GM23338 (cell line): ENCODE data around the gene PPP1R2. TPM values are rescaled to one million over a fixed set of nuclear protein-coding genes. Genes with fewer than 3 reads are reported as not detected.

Source experiments
- ATAC-seq: fragments of 200-7000 bp; cut with Tn5 transposase; 3 replicates; pipeline ENCODE4 v1.9.1; 2020
- DNase-seq: peaks from one replicate; pipeline ENCODE4 v3.0.0-alpha.2; 2015; ENCODE audit warnings: low spot score
- H2AFZ ChIP-seq: fragments of 200-600 bp; sonication (generic); 2 replicates; pipeline ENCODE4 v1.8.0; 2016; ENCODE audit warnings: antibody characterized with exemption, mild to moderate bottlenecking, moderate library complexity
- H3F3A ChIP-seq: fragments of 200-600 bp; sonication (generic); replicated peaks from 2 replicates; pipeline ENCODE4 v1.8.0; 2017; ENCODE audit warnings: antibody characterized with exemption, mixed run types, low read depth
- H3K27ac ChIP-seq: fragments of 200-600 bp; sonication (generic); 2 replicates; pipeline ENCODE4 v1.6.1; 2016; ENCODE audit warnings: low read depth
- H3K27me3 ChIP-seq: fragments of 200-600 bp; sonication (generic); 2 replicates; pipeline ENCODE4 v1.8.0; 2016; ENCODE audit warnings: mild to moderate bottlenecking, mixed run types, moderate library complexity; ENCODE audit not compliant: insufficient read depth
- H3K36me3 ChIP-seq: fragments of 200-600 bp; sonication (generic); 2 replicates; pipeline ENCODE4 v1.8.0; 2016; ENCODE audit warnings: mild to moderate bottlenecking; ENCODE audit not compliant: insufficient read depth
- H3K4me1 ChIP-seq: fragments of 200-600 bp; sonication (generic); 2 replicates; pipeline ENCODE4 v1.8.0; 2016; ENCODE audit warnings: mild to moderate bottlenecking, moderate library complexity; ENCODE audit not compliant: insufficient read depth
- H3K4me2 ChIP-seq: fragments of 200-600 bp; sonication (generic); 2 replicates; pipeline ENCODE4 v1.7.1; 2017; ENCODE audit warnings: mixed run types
- H3K4me3 ChIP-seq: fragments of 200-600 bp; sonication (generic); 2 replicates; pipeline ENCODE4 v1.6.1; 2016; ENCODE audit warnings: mixed run types
- H3K79me2 ChIP-seq: fragments of 200-600 bp; sonication (generic); replicated peaks from 2 replicates; pipeline ENCODE4 v1.8.0; 2017; ENCODE audit warnings: mild to moderate bottlenecking; ENCODE audit not compliant: insufficient read depth
- H3K9me2 ChIP-seq: fragments of 200-600 bp; sonication (generic); 2 replicates; pipeline ENCODE4 v1.8.0; 2017; ENCODE audit not compliant: insufficient read depth
- H4K20me1 ChIP-seq: fragments of 200-600 bp; sonication (generic); replicated peaks from 2 replicates; pipeline ENCODE4 v1.8.0; 2017; ENCODE audit warnings: mild to moderate bottlenecking; ENCODE audit not compliant: insufficient read depth
- H3K27ac Mint-ChIP-seq: 2 replicates; pipeline ENCODE4 v1.8.0; 2020; ENCODE audit warnings: inconsistent platforms, mild to moderate bottlenecking, moderate library complexity, mixed read lengths
- H3K27me3 Mint-ChIP-seq: 3 replicates; pipeline ENCODE4 v1.8.0; 2022; ENCODE audit warnings: low read depth, mild to moderate bottlenecking, moderate library complexity, mixed read lengths, inconsistent platforms; ENCODE audit not compliant: insufficient read depth, poor library complexity
- H3K36me3 Mint-ChIP-seq: 3 replicates; pipeline ENCODE4 v1.8.0; 2021; ENCODE audit warnings: low read depth, mild to moderate bottlenecking, inconsistent platforms, moderate library complexity, mixed read lengths
- H3K4me1 Mint-ChIP-seq: 3 replicates; pipeline ENCODE4 v1.8.0; 2020; ENCODE audit warnings: mild to moderate bottlenecking, inconsistent platforms, mixed read lengths
- H3K4me3 Mint-ChIP-seq: 3 replicates; pipeline ENCODE4 v1.8.0; 2021; ENCODE audit warnings: moderate library complexity, mild to moderate bottlenecking, inconsistent platforms, mixed read lengths
- H3K9me3 Mint-ChIP-seq: 3 replicates; pipeline ENCODE4 v1.8.0; 2020; ENCODE audit warnings: moderate library complexity, mild to moderate bottlenecking, inconsistent platforms, mixed read lengths
- CREB1 ChIP-seq: fragments of 250-450 bp; sonication (Bioruptor Pico); IDR thresholded peaks from 2 replicates; pipeline ENCODE4 v1.5.0; 2020; ENCODE audit warnings: low read depth, mild to moderate bottlenecking, moderate library complexity
- EZH2 ChIP-seq: fragments of 200-600 bp; sonication (generic); IDR thresholded peaks from one replicate; pipeline ENCODE4 v1.8.0; 2017; ENCODE audit warnings: antibody characterized with exemption, mild to moderate bottlenecking, low read depth; ENCODE audit not compliant: unreplicated experiment
- JUNB ChIP-seq: IDR thresholded peaks from one replicate; pipeline ENCODE4 v1.6.1; 2016; ENCODE audit warnings: antibody characterized with exemption; ENCODE audit not compliant: unreplicated experiment
- STAT1 ChIP-seq: IDR thresholded peaks from one replicate; pipeline ENCODE4 v1.6.1; 2016; ENCODE audit warnings: antibody characterized with exemption; ENCODE audit not compliant: unreplicated experiment
- ZNF114 ChIP-seq: fragments of 250-450 bp; sonication (Bioruptor Pico); IDR thresholded peaks from 2 replicates; pipeline ENCODE4 v1.5.0; 2020; ENCODE audit warnings: mild to moderate bottlenecking, moderate library complexity
- ZNF331 ChIP-seq: fragments of 250-450 bp; sonication (Bioruptor Pico); IDR thresholded peaks from 2 replicates; pipeline ENCODE4 v1.5.0; 2020; ENCODE audit warnings: low read depth, mild to moderate bottlenecking, moderate library complexity
- polyA plus RNA-seq: library from polyadenylated mRNA; unstranded; fragments of >200 nt; fragmentation: Nextera tagmentation; extraction: Ambion mirVana; gene quantifications from 2 replicates; pipeline ENCODE4 v1.2.1, GENCODE V29; 2016
- total RNA-seq: library from RNA; depleted of rRNA; stranded (reverse); fragments of >200 nt; shearing (Covaris generic); gene quantifications from 2 replicates; pipeline ENCODE4 v1.2.3, GENCODE V29; 2014
- TF ChIP-seq, protein P1 (sequence below): fragments of 250-450 bp; sonication (Bioruptor Pico); IDR thresholded peaks from 2 replicates; pipeline ENCODE4 v1.5.0; 2020; ENCODE audit warnings: mild to moderate bottlenecking, moderate library complexity
- TF ChIP-seq, protein P2 (sequence below), 2 experiments: fragments of 200-600 bp in 1 of 2; sonication (generic) in 1 of 2; conservative IDR thresholded peaks; 2 replicates each; pipeline versions ENCODE4 v1.5.1 to v1.6.1; 2016 to 2017; ENCODE audit warnings: antibody characterized with exemption in 2 of 2, low read depth in 2 of 2, mild to moderate bottlenecking in 2 of 2, moderate library complexity in 1 of 2
- TF ChIP-seq, protein P3 (sequence below): IDR thresholded peaks from one replicate; pipeline ENCODE4 v1.6.1; 2018; ENCODE audit warnings: antibody characterized with exemption; ENCODE audit not compliant: unreplicated experiment

Gene PPP1R2
- total and polyA plus RNA-seq, 2 experiments from 2014 or later: 45.9 to 46.8 TPM

GRCh38 chr3:195583831-195584542, 40.9 kb upstream of the PPP1R2 start, which contains the start of gene APOD:
Gene APOD, minus strand, starts transcription at chr3:195583940. Its CDS starts 4,479 bp downstream, at chr3:195579461.
- no peak within 1 kb of the TSS for H3K4me3 Mint-ChIP-seq
- H3K27ac ChIP-seq: no peak within 1 kb of the TSS
- 0 out of 2 replicates have a peak within 1 kb of the TSS, but pooled peaks have one; percentile 6 for H3K27ac Mint-ChIP-seq

More at GRCh38 chr3:195583831-195584542, 40.9 kb upstream of the PPP1R2 start, which contains the start of gene APOD:
- no peaks in the 10 kb centered on the region for H3K4me1 ChIP-seq
- DNase-seq (no peak), ATAC-seq (no peak)
- no peak within 1 kb of the TSS for H3K4me2 ChIP-seq
- no peaks in the 10 kb centered on the region for H3F3A ChIP-seq
- Mint-ChIP-seq H3K27me3 (peaks cover 8% of the 10 kb centered on the region), H3K4me1 (peaks cover 3% of the 10 kb centered on the region; the same call in 2 of the 3 replicates), H3K9me3 (no peaks in the 10 kb centered on the region), H3K36me3 (no peaks in the 10 kb centered on the region)
- TF ChIP-seq STAT1 (no peak), CREB1 (CRISPR knock-in tag) (no peak), ZNF114 (CRISPR knock-in tag) (no peak), JUNB (no peak), EZH2 (no peak), ZNF331 (CRISPR knock-in tag) (no peak)
- TF ChIP-seq, protein P1, sequence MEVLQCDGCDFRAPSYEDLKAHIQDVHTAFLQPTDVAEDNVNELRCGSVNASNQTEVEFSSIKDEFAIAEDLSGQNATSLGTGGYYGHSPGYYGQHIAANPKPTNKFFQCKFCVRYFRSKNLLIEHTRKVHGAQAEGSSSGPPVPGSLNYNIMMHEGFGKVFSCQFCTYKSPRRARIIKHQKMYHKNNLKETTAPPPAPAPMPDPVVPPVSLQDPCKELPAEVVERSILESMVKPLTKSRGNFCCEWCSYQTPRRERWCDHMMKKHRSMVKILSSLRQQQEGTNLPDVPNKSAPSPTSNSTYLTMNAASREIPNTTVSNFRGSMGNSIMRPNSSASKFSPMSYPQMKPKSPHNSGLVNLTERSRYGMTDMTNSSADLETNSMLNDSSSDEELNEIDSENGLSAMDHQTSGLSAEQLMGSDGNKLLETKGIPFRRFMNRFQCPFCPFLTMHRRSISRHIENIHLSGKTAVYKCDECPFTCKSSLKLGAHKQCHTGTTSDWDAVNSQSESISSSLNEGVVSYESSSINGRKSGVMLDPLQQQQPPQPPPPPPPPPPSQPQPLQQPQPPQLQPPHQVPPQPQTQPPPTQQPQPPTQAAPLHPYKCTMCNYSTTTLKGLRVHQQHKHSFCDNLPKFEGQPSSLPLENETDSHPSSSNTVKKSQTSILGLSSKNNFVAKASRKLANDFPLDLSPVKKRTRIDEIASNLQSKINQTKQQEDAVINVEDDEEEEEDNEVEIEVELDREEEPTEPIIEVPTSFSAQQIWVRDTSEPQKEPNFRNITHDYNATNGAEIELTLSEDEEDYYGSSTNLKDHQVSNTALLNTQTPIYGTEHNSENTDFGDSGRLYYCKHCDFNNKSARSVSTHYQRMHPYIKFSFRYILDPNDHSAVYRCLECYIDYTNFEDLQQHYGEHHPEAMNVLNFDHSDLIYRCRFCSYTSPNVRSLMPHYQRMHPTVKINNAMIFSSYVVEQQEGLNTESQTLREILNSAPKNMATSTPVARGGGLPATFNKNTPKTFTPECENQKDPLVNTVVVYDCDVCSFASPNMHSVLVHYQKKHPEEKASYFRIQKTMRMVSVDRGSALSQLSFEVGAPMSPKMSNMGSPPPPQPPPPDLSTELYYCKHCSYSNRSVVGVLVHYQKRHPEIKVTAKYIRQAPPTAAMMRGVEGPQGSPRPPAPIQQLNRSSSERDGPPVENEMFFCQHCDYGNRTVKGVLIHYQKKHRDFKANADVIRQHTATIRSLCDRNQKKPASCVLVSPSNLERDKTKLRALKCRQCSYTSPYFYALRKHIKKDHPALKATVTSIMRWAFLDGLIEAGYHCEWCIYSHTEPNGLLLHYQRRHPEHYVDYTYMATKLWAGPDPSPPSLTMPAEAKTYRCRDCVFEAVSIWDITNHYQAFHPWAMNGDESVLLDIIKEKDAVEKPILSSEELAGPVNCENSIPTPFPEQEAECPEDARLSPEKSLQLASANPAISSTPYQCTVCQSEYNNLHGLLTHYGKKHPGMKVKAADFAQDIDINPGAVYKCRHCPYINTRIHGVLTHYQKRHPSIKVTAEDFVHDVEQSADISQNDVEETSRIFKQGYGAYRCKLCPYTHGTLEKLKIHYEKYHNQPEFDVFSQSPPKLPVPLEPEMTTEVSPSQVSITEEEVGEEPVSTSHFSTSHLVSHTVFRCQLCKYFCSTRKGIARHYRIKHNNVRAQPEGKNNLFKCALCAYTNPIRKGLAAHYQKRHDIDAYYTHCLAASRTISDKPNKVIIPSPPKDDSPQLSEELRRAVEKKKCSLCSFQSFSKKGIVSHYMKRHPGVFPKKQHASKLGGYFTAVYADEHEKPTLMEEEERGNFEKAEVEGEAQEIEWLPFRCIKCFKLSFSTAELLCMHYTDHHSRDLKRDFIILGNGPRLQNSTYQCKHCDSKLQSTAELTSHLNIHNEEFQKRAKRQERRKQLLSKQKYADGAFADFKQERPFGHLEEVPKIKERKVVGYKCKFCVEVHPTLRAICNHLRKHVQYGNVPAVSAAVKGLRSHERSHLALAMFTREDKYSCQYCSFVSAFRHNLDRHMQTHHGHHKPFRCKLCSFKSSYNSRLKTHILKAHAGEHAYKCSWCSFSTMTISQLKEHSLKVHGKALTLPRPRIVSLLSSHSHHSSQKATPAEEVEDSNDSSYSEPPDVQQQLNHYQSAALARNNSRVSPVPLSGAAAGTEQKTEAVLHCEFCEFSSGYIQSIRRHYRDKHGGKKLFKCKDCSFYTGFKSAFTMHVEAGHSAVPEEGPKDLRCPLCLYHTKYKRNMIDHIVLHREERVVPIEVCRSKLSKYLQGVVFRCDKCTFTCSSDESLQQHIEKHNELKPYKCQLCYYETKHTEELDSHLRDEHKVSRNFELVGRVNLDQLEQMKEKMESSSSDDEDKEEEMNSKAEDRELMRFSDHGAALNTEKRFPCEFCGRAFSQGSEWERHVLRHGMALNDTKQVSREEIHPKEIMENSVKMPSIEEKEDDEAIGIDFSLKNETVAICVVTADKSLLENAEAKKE (CRISPR knock-in tag): no peak
- TF ChIP-seq, protein P2, sequence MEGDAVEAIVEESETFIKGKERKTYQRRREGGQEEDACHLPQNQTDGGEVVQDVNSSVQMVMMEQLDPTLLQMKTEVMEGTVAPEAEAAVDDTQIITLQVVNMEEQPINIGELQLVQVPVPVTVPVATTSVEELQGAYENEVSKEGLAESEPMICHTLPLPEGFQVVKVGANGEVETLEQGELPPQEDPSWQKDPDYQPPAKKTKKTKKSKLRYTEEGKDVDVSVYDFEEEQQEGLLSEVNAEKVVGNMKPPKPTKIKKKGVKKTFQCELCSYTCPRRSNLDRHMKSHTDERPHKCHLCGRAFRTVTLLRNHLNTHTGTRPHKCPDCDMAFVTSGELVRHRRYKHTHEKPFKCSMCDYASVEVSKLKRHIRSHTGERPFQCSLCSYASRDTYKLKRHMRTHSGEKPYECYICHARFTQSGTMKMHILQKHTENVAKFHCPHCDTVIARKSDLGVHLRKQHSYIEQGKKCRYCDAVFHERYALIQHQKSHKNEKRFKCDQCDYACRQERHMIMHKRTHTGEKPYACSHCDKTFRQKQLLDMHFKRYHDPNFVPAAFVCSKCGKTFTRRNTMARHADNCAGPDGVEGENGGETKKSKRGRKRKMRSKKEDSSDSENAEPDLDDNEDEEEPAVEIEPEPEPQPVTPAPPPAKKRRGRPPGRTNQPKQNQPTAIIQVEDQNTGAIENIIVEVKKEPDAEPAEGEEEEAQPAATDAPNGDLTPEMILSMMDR (conservative IDR thresholded peaks at IDR 0.05; ENCODE audit: low read depth in 2 of 2): no peak
- TF ChIP-seq, protein P3, sequence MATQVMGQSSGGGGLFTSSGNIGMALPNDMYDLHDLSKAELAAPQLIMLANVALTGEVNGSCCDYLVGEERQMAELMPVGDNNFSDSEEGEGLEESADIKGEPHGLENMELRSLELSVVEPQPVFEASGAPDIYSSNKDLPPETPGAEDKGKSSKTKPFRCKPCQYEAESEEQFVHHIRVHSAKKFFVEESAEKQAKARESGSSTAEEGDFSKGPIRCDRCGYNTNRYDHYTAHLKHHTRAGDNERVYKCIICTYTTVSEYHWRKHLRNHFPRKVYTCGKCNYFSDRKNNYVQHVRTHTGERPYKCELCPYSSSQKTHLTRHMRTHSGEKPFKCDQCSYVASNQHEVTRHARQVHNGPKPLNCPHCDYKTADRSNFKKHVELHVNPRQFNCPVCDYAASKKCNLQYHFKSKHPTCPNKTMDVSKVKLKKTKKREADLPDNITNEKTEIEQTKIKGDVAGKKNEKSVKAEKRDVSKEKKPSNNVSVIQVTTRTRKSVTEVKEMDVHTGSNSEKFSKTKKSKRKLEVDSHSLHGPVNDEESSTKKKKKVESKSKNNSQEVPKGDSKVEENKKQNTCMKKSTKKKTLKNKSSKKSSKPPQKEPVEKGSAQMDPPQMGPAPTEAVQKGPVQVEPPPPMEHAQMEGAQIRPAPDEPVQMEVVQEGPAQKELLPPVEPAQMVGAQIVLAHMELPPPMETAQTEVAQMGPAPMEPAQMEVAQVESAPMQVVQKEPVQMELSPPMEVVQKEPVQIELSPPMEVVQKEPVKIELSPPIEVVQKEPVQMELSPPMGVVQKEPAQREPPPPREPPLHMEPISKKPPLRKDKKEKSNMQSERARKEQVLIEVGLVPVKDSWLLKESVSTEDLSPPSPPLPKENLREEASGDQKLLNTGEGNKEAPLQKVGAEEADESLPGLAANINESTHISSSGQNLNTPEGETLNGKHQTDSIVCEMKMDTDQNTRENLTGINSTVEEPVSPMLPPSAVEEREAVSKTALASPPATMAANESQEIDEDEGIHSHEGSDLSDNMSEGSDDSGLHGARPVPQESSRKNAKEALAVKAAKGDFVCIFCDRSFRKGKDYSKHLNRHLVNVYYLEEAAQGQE: no peak
- H2AFZ ChIP-seq: no peak within 1 kb of the TSS; the same call in 1 of the 2 replicates
- H3K4me3 ChIP-seq: no peak within 1 kb of the TSS
- H3K27me3 ChIP-seq: no peaks in the 10 kb centered on the region
- H3K9me2 ChIP-seq: no peaks in the 10 kb centered on the region
- no peaks in the 10 kb centered on the region for H4K20me1 ChIP-seq
- H3K79me2 ChIP-seq: no peaks in the 10 kb centered on the region
- H3K36me3 ChIP-seq: no peaks in the 10 kb centered on the region
